Right forelimb (tissue), 1 donor: ENCODE measurements around the gene CTNND2.

Experiments used
- DNase-seq: peaks from one replicate; pipeline ENCODE4 v3.0.0-alpha.2; 2018

CTNND2 gene

DNA sequence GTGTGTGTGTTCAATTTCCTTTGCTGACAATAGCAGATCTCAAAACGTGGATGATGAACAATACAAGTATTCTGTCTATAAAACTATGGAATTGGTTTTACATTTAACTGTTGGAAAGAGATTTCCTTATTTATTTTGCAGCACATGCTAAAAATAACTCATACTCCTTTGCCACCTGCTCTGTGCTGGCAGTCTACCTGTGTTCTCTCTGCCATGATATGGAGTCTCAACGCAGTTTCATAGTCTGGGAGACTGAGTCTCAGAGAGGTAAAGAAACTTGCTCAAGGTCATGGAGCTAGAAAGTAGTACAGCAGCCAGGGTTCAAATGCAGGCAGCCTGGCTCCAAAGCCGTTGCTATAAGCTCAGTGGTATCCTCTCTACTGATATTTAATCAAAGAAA is 677.2 kb downstream of the CTNND2 start:
- no peak for DNase-seq

DNA sequence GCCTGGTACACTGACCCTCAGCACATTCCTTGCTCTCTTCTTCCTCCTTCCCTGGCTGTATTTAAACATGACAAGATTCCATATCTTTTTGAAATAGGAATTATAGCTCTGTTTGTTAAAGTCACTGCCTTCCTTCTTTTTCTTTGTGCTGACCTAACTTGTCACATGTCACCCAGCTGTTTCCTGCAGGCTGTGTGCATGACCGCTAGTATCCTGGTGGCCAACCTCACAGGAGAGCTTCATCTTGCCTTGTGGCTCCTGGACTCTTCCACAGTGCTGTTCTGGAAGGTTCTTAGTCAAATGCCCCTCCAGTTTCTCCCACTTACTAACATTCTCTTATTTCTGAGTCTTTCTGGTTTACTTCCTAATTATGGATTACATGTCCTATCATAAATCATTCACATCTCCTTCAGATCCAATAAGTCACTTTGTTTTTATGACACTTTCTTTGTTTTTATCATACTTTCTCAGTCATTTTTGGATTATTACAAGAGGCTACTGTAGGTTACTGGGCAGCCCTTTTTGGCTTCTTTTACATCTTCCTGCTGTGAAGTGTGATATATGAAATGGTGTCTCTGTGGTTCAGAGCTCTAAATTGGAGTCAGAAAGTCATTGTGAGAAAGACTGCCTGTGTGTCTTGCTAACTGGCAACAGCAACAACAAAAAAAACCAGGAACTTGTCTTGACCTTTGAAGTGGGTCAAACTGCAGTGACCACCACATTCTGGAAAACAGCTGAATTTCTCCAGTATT is 679.6 kb downstream of the CTNND2 start:
- DNase-seq, result no peak

- no peak for DNase-seq
These were observed 682.1 kb downstream of the CTNND2 start for GRCh38 chr5:11222169-11222568.

DNA sequence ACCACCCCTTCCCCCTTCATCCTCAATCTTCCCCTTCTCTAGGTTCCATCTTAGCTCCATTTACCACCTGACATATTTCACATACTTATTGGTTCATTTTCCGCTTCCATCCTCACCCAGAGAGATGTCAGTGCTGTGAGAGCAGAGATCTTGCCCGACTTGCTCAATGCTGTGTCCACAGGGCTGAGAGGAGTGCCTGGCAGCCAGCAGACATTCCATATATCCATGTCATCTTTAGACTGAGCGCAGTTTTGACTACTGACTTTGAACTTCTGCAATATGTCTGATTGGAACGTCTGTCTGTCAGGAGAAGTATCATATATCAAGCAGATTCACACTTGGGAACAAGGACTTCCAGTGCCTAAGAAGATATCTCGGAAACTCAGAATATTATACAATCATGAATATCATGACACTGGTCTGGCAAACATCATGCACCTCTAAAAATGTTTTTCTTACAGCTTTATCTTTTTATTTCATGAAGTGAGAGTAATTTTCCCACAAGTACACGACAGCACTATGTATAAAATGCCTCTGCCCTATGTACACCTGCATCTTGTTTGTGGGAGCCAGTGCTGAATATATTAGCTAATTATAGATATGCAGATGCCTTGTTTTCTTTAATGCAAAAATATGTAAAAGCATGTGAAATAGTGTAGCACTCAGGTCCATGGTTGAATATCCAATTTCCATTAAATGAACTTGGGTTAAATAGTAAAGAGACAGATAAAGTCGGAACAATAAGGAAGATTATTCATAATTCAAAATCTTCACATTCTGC is 689.2 kb downstream of the CTNND2 start:
- no peak for DNase-seq

GRCh38 chr5:11212706-11213105 is 691.5 kb downstream of the CTNND2 start:
- no peak for DNase-seq

DNA sequence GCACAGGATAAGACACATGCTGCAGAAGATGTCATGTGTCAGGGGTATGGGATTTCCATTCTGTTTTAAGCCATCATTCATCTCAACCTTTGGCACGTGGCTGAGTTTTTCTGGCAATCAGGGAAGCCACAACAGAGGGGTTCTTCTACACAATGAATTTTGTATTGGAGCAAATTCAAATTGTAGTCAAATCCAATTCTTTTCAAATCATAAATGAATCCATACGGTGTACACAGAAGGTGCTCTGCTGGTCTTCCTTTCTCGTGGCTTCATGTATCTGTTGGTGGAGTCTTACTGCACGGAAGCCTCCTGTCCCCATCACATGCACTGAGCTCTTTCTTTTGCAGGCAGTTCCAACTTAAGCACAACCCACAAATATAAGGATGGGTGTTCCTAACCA is 706.5 kb downstream of the CTNND2 start:
- no peak for DNase-seq

DNA sequence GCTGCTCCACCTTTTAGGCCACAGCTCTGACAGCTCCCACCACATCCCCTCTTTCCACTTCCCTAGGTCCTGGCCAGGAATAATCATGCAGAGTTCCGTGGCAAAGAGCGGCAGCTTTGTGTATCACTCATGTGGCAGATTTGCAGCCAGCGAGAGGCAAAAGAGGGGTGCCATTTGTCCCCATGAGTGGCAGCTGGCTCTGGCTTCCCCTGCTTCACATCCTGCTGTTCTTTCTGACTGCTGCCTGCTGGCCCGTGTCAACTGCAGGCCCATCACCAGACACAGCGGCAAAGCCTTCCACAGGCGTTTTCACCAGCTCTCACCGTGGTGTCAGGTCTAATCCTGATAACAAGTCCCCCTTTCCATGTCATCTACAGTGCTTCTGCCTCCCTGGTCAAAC is 712.6 kb downstream of the CTNND2 start:
- DNase-seq, result no peak

- peak; percentile 46 for DNase-seq
These were observed 721.7 kb downstream of the CTNND2 start for GRCh38 chr5:11182441-11183080.

GRCh38 chr5:11181940-11182339 is 722.3 kb downstream of the CTNND2 start:
- no peak for DNase-seq

- no peak for DNase-seq
These were observed 723.4 kb downstream of the CTNND2 start for GRCh38 chr5:11180890-11181289.

DNA sequence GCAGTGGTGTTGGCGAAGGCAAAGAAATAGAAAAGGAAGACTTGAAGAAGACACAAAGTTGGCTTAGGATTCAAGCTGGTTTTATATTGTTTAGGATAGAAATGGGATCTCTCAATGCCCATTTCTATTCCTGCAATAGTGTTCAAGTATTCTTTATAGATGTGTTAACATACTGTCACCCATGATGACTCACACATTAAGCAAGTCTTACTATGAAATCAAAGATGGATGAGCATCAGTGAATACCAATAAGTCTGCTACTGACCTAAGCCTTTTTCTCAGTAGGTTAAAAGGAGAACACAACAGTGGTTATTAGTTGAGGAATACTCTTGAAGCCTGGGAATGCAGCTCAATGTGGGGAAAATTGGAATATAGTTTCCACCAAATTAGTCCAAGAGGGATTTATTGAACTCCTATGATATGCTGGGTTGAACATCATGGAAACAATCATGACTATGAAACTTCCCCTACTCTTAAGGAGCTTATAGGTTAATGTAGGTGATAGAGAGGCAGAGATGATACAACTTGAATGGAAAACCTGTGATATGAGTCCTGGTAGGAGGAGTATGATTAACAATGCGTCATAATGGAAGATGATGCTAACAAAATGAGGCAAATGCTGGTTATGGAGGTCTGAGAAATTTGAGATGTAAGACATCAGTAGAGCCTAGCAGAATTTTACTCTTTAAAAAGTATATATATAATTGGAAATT is 726.1 kb downstream of the CTNND2 start:
- DNase-seq, result no peak

- no peak for DNase-seq
These were observed 729.7 kb downstream of the CTNND2 start for GRCh38 chr5:11174591-11174990.

DNA sequence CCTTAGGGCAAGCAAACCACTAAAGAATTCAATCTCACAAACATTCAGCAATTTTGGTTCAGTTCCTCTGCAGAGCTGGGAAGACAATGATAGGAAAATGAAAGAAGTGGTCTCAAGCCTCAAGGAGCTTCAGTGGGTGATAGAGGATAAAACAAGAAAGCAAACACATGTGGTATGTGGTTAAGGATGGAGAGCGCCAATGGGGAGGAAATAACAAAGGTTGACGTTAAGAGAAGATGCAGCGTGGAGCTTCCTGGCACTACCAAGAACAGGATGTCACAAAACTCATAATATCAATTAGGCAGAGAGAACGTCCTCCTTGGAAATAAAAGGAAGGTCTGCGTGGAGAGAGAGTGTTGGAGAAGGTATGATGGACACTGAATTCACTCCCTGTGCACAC is 731.8 kb downstream of the CTNND2 start:
- no peak for DNase-seq

DNA sequence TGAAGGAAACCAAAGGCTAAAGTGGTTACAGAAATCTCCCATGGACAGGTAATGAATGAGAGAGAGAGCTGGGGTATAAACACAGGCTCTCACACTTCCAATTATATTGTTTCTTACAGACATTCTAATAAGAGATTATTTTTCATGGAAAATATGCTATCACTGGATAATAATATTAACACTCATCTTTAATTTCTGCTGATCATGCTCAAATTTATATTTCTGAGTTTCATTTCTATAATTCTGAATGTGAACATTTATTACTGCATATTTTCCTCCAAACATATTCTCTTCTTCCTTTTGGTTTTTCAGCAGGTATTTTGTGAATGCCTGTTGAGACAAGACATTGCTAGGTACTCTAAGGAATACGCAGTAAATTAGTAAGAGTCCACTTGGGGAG is 733.0 kb downstream of the CTNND2 start:
- DNase-seq, result no peak

GRCh38 chr5:11166923-11167322 is 737.3 kb downstream of the CTNND2 start:
- DNase-seq, result no peak

DNA sequence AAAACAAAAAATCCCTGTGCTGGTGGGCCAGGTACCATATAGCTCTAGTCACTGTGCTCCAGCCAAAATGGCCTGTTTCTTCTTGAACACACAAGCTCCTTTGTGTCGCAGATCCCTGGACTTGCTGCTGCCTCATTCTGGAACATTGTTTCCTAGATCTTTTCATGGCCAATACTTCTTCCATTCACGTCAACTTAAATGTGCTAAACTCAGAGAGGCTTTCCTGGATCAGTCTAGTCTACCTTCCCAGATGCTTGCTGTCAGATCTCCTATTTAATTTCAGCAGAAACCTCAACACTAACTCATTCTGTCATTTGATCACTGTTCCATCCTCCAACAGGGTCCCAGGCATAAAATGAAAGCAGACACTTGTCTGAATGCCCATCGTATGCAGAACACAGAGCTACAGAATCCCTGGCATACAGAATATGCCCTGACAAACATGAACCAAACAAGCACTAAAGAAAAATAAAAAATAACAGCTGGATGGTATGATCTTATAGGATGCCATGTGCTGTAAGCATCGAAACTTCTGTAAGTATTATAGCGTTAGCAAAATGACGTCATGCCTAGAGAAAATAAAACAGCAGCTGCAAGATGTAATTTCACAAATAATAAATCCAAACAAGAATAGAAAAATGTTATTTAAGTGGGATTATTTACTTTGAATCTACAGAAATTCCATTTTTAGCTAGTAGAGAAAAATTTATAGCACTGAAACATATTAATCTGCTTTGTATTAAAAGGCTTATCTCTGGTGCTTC is 739.5 kb downstream of the CTNND2 start:
- DNase-seq, result no peak

GRCh38 chr5:11157132-11157531 is 747.1 kb downstream of the CTNND2 start:
- DNase-seq, result no peak

DNA sequence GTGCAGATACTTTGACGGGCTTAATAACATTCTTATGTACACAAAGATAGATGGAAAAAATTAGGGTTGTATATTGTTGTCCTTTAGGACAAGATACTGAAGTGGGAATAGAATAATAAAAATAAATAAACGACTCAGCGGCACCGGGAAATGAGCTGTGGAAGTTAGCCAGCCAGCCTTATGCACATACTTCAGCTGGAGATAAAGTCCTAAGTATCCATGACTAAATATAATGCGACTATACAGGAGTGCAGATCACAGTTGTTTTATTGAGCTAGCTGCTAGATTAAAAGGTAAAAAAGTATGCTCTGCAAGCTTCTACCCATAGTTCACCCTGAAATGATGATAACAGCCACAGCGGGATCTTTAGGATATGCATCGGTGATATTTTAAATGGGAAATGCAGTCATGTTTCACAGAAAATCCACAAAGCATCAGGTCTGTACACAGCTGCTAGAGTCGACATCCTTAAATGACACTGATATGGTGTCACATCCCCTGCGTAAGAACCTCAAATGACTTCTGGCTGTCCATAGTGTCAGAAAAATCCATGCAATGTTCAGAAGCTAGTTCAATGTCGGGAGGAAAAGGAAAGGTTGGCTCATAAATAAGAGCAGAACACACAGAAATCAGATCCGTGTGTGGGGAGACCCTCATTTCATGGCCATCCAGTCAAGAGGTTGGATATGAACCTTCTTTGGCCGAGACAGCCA is 750.4 kb downstream of the CTNND2 start:
- DNase-seq, result no peak

DNA sequence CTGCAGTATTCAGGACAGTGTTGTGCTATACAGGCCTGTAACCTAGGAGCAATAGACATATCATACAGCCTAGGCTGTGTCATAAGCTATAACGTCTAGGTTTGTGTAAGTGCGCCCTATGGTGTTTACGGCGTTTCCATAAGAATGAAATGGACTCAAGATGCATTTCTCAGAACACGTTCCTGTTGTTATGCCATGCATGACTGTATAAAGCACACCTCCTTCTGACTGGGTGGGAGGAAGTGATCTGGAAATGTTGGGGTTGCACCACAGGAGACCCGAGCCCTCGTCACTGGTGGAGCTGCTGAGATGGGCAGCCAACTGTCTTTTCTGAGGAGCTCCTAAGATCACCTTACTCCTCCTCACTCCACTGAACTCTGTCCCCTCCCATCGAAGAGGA is 751.9 kb downstream of the CTNND2 start:
- DNase-seq, result no peak

- no peak for DNase-seq
These were observed 753.3 kb downstream of the CTNND2 start for GRCh38 chr5:11150976-11151375.

- DNase-seq, result no peak
These were observed 755.3 kb downstream of the CTNND2 start for GRCh38 chr5:11148810-11149539.
